Erythroblast (primary cell): ENCODE measurements around the gene GNB3.
"Not testable (repeated sequence)": the region's sequence is repeated elsewhere in the genome, so short reads cannot be mapped to it uniquely, and the experiment has no call there.

Source experiments
- DNase-seq, 2 experiments: peaks; one replicate each; lab custom pipeline; 2025; lab: John Stamatoyannopoulos, UW
- GATA1 ChIP-seq: IDR thresholded peaks from 2 replicates; pipeline ENCODE4 v1.6.1; 2011; ENCODE audit warnings: low read depth, mild to moderate bottlenecking, control low read depth, low read length, moderate library complexity
- POLR2A ChIP-seq: IDR thresholded peaks from 2 replicates; pipeline ENCODE4 v1.6.1; 2011; ENCODE audit warnings: mild to moderate bottlenecking, low read length

The GNB3 gene

GRCh38 chr12:6866920-6867412 lies 26.2 kb downstream of the GNB3 start:
- TF ChIP-seq GATA1, result no peak
- TF ChIP-seq POLR2A, result no peak
- no peak for DNase-seq

DNA sequence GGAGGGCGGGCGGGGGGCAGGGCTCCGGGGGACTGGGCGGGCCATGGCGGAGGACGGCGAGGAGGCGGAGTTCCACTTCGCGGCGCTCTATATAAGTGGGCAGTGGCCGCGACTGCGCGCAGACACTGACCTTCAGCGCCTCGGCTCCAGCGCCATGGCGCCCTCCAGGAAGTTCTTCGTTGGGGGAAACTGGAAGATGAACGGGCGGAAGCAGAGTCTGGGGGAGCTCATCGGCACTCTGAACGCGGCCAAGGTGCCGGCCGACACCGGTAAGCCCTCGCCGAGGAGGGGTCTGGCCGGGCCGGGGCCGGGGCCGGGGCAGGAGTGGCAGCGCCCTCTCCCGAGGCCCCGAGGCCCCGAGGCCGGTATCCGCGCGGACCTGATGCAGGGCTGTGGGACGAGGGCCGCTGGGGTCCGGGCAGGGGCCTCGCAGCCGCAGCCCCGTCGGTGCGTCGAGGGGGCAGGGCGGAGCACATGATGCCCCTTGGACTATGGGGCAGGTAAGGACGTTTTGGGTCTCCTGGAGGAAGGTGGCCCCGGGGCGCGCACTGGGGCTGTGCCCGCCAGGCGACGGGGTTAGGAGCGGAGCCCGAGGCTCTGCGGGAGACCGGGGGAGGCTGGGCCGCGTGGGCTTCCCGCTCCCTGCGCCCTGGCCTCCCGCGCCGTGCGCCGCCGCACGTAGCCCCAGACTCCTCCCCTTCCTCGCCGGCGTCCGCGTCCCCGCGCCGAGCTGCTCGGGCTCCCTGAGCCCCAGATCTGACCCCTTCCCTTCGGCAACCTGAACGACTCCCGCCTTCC lies 26.9 kb downstream of the GNB3 start, which contains the start of gene TPI1:
Gene TPI1 (plus strand): TSS at position 119 of the 798 bp plus-strand sequence. CDS start 36 bp downstream, at position 155.
- no peak for TF ChIP-seq GATA1
- TF ChIP-seq POLR2A, result peak; percentile 89
- DNase-seq, result peak; percentile 88 to 93

- no peak for TF ChIP-seq POLR2A
- no peak for TF ChIP-seq GATA1
- DNase-seq, result peak; percentile 53 to 64
These were observed 27.7 kb downstream of the GNB3 start for GRCh38 chr12:6868211-6869048.

GRCh38 chr12:6869049-6870021 lies 28.6 kb downstream of the GNB3 start:
- peak; percentile 89 to 94 for DNase-seq
- TF ChIP-seq POLR2A (peak; percentile 38), GATA1 (no peak)

GRCh38 chr12:6870304-6870703 lies 29.6 kb downstream of the GNB3 start:
- DNase-seq, result not testable (repeated sequence)

DNA sequence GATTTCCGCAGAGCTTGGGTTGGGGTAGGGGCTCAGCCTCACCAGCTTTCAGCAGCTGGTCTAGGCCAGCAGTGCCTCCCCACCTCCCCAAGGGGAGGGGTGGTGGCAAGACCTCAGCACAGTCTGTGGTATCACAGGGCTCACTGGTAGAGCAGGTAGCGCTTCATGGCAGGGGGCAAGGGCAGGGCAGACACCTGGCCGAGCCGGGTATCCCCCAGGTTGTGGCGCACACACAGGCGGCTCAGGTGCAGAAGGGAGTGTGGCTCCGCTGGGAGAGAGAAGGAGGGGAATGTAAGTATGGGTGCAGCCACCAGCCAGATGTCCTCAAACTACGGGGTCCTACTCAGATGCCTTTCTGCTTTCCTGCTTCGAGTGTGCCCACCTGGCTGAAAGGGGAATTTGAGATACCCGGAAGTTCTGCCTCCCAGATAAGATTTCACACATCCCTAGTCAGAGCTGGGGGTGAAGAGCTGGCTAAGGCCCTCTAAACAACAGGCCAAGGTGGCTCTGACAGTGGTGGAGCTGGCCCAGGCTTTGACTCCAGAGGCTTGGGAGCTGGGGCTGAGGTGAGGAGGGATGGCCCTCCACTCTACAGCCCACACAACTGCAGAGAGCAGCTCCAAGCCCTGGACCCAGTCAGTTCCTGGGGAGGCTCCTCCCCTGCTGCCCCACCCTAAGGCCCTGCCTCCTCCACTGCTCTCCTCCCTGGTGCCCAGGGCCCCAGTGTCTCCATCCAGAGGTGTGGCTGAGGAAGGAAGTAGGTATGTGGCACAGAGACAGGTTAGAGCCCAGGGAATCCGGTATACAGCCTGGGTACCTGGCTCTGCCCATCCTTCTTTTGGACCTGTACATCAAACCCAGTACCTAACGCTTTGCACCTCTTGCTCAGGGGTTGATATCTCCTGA lies 30.6 kb downstream of the GNB3 start:
- peak; percentile 54 for DNase-seq
- TF ChIP-seq POLR2A (peak; percentile 62), GATA1 (no peak)

GRCh38 chr12:6872073-6873048 lies 31.6 kb downstream of the GNB3 start:
- peak; percentile 85 to 90 for DNase-seq
- TF ChIP-seq GATA1 (no peak), POLR2A (no peak)

GRCh38 chr12:6873094-6874014 lies 32.6 kb downstream of the GNB3 start, which contains the start of gene SPSB2:
TSS of gene SPSB2 (minus strand) at chr12:6873303. CDS start at chr12:6872901, 402 bp downstream.
- peak; percentile 96 to 98 for DNase-seq
- TF ChIP-seq POLR2A, result peak; percentile 59
- TF ChIP-seq GATA1, result no peak

DNA sequence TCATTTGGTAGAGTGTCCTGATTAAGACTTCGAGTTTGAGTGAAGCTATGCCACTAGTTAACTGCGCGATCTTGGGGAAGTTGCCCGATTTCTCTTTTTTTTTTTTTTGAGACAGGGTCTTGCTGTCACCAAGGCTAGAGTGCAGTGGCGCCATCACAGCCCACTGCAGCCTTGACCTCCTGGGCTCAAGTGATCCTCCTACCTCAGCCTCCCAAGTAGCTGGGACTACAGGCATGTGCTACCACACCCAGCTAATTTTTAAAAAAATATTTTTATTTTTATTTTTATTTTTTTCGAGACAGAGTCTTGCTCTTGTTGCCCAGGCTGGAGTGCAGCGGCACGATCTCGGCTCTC lies 33.3 kb downstream of the GNB3 start:
- not testable (repeated sequence) for DNase-seq

- DNase-seq, result not testable (repeated sequence)
These were observed 39.1 kb downstream of the GNB3 start for GRCh38 chr12:6879824-6880223.
